Measurements from ENCODE around the gene USP13. TPM values are rescaled to one million over a fixed set of nuclear protein-coding genes. Genes with fewer than 3 reads are reported as not detected.

USP13 gene
- total and polyA plus RNA-seq, 2 experiments from 2014 or later: 6.0 to 8.2 TPM

DNA sequence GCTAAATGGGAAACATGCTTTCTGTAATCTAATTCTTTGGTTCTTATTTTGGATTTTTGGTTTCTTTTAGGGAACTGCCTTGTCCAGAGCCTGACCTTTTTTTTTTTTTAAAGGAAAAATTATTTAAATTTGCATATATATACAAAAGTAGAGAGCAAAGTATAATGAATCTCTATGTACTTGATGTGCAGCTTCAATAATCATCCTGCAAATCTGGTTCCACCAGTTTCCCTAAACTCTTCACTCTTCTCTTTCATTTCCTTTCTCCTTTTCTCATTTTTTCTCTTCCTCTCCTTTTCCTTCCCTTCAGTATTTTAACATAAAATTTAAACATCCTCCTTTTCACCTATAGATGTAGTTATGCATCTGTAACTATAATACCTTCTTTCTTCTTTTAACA is 82.5 kb downstream of the USP13 start:
- Histone ChIP-seq H3K4me3 (no peak overlapping the region), H3K36me3 (ENCODE audit: low read depth) (no peaks in the 10 kb centered on the region), H3F3A (ENCODE audit: insufficient read depth) (no peaks in the 10 kb centered on the region), H3K27me3 (replicated peaks; ENCODE audit: insufficient read depth) (no peaks in the 10 kb centered on the region), H2AFZ (no peak overlapping the region), H3K9me3 (ENCODE audit: low read depth) (no peaks in the 10 kb centered on the region), H3K9ac (no peak overlapping the region), H3K27ac (no peak overlapping the region), H3K79me2 (ENCODE audit: insufficient read depth) (no peaks in the 10 kb centered on the region), H3K4me2 (ENCODE audit: unreplicated experiment) (no peak overlapping the region), H4K20me1 (ENCODE audit: insufficient read depth) (no peaks in the 10 kb centered on the region), H3K4me1 (ENCODE audit: insufficient read depth) (peaks cover 3% of the 10 kb centered on the region; the same call in 1 of the 2 replicates), H3K9me2 (ENCODE audit: insufficient read depth) (no peaks in the 10 kb centered on the region)
- TF ChIP-seq EZH2 (IDR thresholded peaks at IDR 0.05; ENCODE audit: insufficient read depth, poor library complexity, severe bottlenecking) (no peak), EZH2phosphoT487 (IDR thresholded peaks at IDR 0.05; ENCODE audit: insufficient read depth, low read depth) (no peak)
- no peak for DNase-seq
- in situ Hi-C loops (cut with MboI): no loop called here

DNA sequence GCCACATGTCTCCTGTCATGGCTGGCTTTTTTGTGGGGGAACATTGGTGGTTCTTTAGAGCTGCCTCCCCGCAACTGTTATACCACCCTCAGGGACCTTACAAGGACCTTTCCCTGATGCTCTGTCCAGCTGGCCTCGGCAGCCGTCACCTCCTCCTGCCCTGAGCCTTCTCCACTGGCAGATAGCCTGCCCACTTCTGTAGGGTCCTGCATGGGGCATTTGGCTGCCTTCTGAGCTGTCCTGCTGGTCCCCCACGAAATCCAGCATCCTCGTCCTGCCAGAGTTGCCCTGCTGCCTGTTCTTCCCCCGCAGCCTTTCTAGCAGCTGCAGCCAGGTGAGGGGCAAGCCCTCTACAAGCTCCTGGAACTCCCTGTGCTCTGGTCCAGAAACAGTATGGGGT is 86.2 kb downstream of the USP13 start:
- no peak overlapping the region for H2AFZ ChIP-seq
- H3F3A ChIP-seq (ENCODE audit: insufficient read depth): no peaks in the 10 kb centered on the region
- H3K4me2 ChIP-seq (ENCODE audit: unreplicated experiment): no peak overlapping the region
- no peaks in the 10 kb centered on the region for H3K79me2 ChIP-seq (ENCODE audit: insufficient read depth)
- H4K20me1 ChIP-seq (ENCODE audit: insufficient read depth): no peaks in the 10 kb centered on the region
- in situ Hi-C loops (cut with MboI): no loop called here
- no peak overlapping the region for H3K9ac ChIP-seq
- H3K27me3 ChIP-seq (replicated peaks; ENCODE audit: insufficient read depth): no peaks in the 10 kb centered on the region
- H3K4me3 ChIP-seq: no peak overlapping the region
- WGBS, 2 experiments (ENCODE audit: low coverage in 1 of 2, low lambda C conversion rate in 2 of 2, missing lambda C conversion rate in 2 of 2): 93 to 96% methylated on average over 6 of the region's 6 CpGs
- no peak overlapping the region for H3K27ac ChIP-seq
- H3K9me2 ChIP-seq (ENCODE audit: insufficient read depth): no peaks in the 10 kb centered on the region
- H3K36me3 ChIP-seq (ENCODE audit: low read depth): peaks cover 14% of the 10 kb centered on the region; the same call in 1 of the 2 replicates
- TF ChIP-seq EZH2phosphoT487 (IDR thresholded peaks at IDR 0.05; ENCODE audit: insufficient read depth, low read depth) (no peak), EZH2 (IDR thresholded peaks at IDR 0.05; ENCODE audit: insufficient read depth, poor library complexity, severe bottlenecking) (no peak)
- H3K9me3 ChIP-seq (ENCODE audit: low read depth): no peaks in the 10 kb centered on the region
- peaks cover 3% of the 10 kb centered on the region; the same call in 1 of the 2 replicates for H3K4me1 ChIP-seq (ENCODE audit: insufficient read depth)
- DNase-seq: no peak

DNA sequence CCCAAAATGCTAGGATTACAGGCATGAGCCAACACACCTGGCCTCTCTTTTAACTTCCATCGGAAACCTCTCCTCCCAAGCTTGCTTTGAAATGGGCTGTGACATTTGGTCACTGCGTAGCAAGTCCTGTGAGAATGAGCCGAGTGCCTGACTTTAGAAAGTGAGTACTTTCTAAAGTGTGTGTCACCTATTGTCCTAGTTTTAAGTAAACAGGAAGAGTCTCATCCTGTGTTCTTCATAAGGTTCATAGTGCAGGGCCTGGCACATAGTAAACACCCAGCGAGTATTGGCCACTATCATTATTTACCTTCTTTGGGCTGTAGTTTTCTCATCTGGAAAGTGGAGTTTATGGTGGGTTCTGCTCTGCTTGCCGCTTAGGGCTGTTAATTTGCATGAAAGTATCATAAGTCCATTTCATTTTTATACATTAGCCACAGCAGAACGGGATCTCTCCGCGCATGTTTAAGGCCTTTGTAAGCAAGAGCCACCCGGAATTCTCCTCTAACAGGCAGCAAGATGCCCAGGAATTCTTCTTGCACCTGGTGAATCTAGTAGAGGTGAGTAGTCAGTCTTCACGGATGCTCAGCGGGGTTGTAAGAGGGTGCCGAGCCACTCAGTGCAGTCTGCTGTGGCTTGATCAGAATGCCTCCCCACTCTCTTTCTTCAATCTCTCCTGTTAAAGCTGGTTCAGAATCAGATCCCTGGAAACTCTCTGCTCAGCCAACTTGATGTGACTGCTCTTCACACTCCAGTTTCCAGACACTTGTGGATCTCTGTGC is 87.2 kb downstream of the USP13 start:
- DNase-seq: no peak
- Histone ChIP-seq H3K4me3 (no peak overlapping the region), H3K36me3 (ENCODE audit: low read depth) (peaks cover 14% of the 10 kb centered on the region; the same call in 1 of the 2 replicates), H3K27me3 (replicated peaks; ENCODE audit: insufficient read depth) (no peaks in the 10 kb centered on the region), H2AFZ (no peak overlapping the region), H3K27ac (no peak overlapping the region), H3K9me2 (ENCODE audit: insufficient read depth) (no peaks in the 10 kb centered on the region), H4K20me1 (ENCODE audit: insufficient read depth) (no peaks in the 10 kb centered on the region), H3K4me1 (ENCODE audit: insufficient read depth) (no peaks in the 10 kb centered on the region), H3K9ac (no peak overlapping the region), H3K4me2 (ENCODE audit: unreplicated experiment) (no peak overlapping the region), H3K9me3 (ENCODE audit: low read depth) (no peaks in the 10 kb centered on the region), H3K79me2 (ENCODE audit: insufficient read depth) (no peaks in the 10 kb centered on the region), H3F3A (ENCODE audit: insufficient read depth) (no peaks in the 10 kb centered on the region)
- WGBS, 2 experiments (ENCODE audit: low coverage in 1 of 2, low lambda C conversion rate in 2 of 2, missing lambda C conversion rate in 2 of 2): 90 to 97% methylated on average over 12 of the region's 12 CpGs
- in situ Hi-C loops (cut with MboI): no loop called here
- TF ChIP-seq EZH2phosphoT487 (IDR thresholded peaks at IDR 0.05; ENCODE audit: insufficient read depth, low read depth) (no peak), EZH2 (IDR thresholded peaks at IDR 0.05; ENCODE audit: insufficient read depth, poor library complexity, severe bottlenecking) (no peak)

DNA sequence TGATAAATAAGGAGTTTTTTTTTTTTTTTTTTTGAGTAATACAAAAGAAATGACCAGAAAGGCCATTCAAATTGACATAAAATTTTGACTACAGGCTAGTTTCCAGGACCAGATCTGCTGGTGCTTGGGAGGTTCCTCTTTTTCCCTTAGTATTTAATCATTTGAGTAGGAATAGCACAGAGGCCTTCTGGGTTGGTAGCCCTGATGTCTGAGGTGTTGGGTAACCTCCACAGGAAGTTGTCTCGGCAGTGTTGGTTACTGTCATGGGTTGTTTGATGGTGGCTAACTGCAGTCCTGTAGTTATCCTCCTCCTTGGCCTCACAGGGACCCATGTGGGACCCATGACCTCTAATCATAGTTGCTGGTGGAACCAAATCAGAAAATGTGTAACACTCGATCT is 91.1 kb downstream of the USP13 start:
- WGBS, 2 experiments (ENCODE audit: low coverage in 1 of 2, low lambda C conversion rate in 2 of 2, missing lambda C conversion rate in 2 of 2): 88 to 95% methylated on average over 2 of the region's 2 CpGs
- no peaks in the 10 kb centered on the region for H3K9me2 ChIP-seq (ENCODE audit: insufficient read depth)

More for the DNA sequence above, 91.1 kb downstream of the USP13 start:
- H3K9me3 ChIP-seq (ENCODE audit: low read depth): no peaks in the 10 kb centered on the region
- H3K4me1 ChIP-seq (ENCODE audit: insufficient read depth): no peaks in the 10 kb centered on the region
- no peak overlapping the region for H3K9ac ChIP-seq
- H2AFZ ChIP-seq: no peak overlapping the region
- H3K79me2 ChIP-seq (ENCODE audit: insufficient read depth): no peaks in the 10 kb centered on the region
- in situ Hi-C loops (cut with MboI): no loop called here
- H3K27me3 ChIP-seq (replicated peaks; ENCODE audit: insufficient read depth): no peaks in the 10 kb centered on the region
- H4K20me1 ChIP-seq (ENCODE audit: insufficient read depth): no peaks in the 10 kb centered on the region
- no peak overlapping the region for H3K27ac ChIP-seq
- no peak for TF ChIP-seq EZH2phosphoT487 (IDR thresholded peaks at IDR 0.05; ENCODE audit: insufficient read depth, low read depth)
- no peak for TF ChIP-seq EZH2 (IDR thresholded peaks at IDR 0.05; ENCODE audit: insufficient read depth, poor library complexity, severe bottlenecking)
- H3K4me2 ChIP-seq (ENCODE audit: unreplicated experiment): no peak overlapping the region
- H3K36me3 ChIP-seq (ENCODE audit: low read depth): peaks cover 14% of the 10 kb centered on the region; the same call in 1 of the 2 replicates
- H3K4me3 ChIP-seq: no peak overlapping the region
- no peaks in the 10 kb centered on the region for H3F3A ChIP-seq (ENCODE audit: insufficient read depth)
- no peak for DNase-seq

Data from GM23248 (cell line).